CD4-positive, alpha-beta T cell treated with Interferon alpha-2 for 1 hour (primary cell): Measurements from ENCODE around the gene SLC39A12.
A peak's percentile ranks its signal among the peaks of the same experiment; 100 is the strongest.
"Not testable (repeated sequence)": the region's sequence is repeated elsewhere in the genome, so short reads cannot be mapped to it uniquely, and the experiment has no call there.

Source experiments
- DNase-seq, 2 donors: peaks; one replicate each; pipeline ENCODE4 v3.0.0-alpha.2; 2020 to 2022

The SLC39A12 gene

GRCh38 chr10:17951868-17952371 lies at the start of gene SLC39A12:
Gene SLC39A12, plus strand, starts transcription at chr10:17951918. Its CDS starts 1,359 bp downstream, at chr10:17953277.
- DNase-seq = no peak

- no peak for DNase-seq
Measured at GRCh38 chr10:17904564-17904963, 47.2 kb upstream of the SLC39A12 start.

- DNase-seq = no peak
Measured at GRCh38 chr10:17905491-17905890, 46.2 kb upstream of the SLC39A12 start.

DNA sequence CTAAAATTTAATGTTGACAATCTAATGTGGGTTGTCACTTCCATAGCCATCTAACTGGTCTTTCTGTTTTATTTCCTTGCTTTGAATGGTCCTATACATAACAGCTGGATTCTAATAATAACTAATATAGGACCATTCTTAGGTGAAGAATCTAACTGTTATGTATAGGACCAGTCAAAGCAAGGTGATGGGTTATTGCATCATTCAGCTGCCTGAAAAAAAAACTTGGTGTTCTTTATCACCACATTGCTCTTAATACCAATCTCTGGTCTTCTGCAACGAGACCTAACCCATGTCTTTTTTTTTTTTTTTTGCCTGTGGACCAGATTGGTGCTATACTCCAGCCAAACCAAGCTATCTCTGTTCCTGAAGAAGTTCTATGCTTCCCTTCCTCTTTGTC lies 45.7 kb upstream of the SLC39A12 start:
- no peak for DNase-seq

DNA sequence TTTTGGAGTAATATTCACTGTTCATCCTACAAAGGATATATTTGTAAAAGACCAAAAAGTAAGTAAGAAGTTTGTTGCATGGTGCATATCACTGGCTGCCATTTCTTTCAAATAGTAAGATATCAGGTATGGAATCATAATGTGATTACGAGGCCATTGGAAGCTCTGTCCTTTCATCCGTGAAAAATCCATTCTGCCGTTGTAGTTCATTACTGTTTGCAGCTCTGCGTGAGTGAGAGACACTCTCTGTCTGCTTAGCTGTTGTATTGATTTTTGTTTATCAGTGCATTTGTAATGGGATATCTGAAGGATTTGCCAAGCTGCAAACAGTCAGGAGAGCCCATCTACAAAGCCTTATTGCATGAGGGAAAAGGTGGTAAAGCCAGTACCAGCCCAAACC lies 44.1 kb upstream of the SLC39A12 start:
- no peak for DNase-seq

DNA sequence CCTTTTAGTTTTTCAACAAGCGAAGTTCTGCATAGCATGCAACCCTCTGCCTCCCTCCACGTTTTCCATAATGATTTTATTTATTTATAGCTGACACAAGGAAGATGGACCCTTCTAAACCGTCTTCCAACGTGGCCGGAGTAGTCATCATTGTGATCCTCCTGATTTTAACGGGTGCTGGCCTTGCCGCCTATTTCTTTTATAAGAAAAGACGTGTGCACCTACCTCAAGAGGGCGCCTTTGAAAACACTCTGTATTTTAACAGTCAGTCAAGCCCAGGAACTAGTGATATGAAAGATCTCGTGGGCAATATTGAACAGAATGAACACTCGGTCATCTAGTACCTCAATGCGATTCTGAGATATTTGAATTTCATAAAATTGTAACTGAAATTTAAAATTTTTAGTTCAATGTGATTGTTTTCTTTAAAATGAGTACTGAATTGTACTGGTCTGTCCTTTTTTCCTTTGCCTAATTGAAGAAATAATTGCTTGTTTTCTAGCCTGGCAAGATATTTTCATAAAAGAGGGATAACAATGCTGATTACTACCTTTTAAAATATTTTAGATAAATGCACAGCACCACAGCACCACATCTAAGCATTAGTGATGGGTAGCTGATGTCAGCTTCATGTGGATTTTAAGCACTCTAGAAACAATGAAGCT lies 41.5 kb upstream of the SLC39A12 start:
- DNase-seq = peak in 1 of 2 donors; percentile 9

DNA sequence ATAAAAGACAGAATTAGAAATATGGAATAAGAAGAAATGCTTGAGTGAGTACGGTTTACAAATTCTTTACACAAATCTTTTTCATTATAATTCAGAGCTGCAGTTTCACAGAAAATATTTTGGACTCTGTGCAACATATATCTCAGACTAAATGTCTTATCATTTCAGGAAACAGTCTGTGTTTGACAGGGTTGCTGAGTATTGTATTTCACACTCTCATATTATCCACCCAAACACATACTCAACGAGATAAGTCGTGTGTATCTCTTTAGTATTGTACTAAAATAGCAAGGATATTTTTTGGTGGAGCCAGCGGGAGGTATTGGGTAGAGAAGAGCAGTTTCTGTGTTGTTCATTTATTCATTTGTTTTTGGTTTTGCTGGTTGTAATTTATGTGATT lies 39.0 kb upstream of the SLC39A12 start:
- no peak for DNase-seq

- no peak for DNase-seq
Measured at GRCh38 chr10:17913604-17914003, 38.1 kb upstream of the SLC39A12 start.

DNA sequence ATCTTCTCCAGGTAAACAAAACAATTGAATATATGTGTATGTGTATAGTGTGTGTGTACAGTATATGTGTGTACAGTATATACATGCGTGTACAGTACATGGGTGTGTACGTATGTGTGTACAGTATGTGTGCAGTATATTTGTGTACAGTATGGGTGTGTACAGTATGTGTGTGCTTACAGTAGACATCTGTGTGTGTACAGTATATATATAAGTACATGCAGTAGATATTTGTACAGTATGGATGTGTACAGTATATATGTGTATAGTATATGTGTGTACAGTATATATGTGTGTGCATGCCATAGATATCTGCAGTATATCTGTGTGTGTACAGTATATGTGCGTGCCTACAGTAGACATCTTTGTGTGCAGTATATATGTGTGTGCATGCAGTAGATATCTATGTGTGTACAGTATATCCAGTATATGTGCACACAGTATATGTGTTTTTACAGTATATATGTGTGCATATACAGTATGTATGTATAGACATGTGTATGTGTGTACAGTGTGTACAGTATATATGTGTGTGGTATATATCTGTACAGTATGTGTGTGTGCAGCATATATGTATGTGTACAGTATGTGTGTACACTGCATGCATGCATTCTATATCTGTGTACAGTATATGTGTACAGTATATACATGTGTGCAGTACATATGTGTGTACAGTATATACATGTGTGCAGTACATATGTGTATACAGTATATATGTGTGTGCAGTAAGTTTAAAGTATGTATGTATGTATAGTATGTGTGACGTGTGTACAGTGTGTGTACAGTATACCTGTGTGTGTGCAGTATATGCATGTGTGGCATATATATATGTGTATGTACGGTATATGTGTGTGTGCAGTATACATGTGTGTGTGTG lies 37.3 kb upstream of the SLC39A12 start:
- no peak for DNase-seq

DNA sequence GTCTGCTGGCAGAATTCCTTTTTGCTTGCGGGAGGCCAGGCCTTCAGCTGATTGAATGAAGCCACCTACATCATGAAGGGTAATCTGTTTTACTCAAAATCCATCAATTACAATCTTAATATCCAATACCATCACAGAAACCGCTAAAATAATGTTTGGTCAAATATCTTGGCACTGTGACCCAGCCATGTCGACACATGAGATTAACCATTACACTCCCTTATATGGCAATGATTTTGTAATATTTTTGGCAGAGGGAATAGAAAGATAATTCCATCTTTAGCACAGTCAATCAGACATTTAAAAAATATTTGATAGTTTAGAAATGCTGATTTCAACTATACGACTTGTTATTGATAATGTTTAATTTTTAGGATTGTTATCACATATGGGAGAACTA lies 36.5 kb upstream of the SLC39A12 start:
- DNase-seq = no peak

DNA sequence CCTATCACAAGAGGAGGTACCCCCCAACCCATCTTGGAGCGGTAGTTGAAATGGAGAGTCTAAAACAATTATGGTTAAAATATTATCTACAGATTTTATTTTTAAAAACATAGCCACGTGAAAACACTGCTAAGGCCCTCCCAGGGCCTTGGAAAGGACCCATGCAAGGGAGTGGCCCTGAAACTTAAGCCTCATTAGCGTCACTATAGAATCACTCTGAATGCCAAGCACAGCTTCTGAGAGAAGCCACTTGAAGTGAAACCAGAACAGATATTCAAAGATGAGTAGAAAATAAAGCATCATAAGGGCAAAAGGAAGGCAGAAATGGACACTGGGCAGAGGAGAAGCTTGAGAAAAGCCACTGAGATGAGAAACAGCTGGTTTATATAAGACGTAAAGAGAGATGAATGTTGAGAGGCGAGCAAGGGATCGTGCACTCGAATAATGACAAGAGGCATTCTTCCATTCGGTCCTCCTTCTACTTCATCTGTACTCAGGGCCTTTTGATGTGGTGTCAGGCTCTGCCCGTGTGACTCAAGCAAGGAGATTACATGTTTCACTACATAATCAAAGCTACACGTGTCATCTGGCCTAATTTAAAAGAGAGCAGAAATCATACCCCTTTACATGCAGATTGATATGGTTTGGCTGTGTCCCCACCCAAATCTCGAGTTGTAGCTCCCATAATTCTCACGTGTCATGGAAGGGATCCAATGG lies 33.4 kb upstream of the SLC39A12 start:
- no peak for DNase-seq

DNA sequence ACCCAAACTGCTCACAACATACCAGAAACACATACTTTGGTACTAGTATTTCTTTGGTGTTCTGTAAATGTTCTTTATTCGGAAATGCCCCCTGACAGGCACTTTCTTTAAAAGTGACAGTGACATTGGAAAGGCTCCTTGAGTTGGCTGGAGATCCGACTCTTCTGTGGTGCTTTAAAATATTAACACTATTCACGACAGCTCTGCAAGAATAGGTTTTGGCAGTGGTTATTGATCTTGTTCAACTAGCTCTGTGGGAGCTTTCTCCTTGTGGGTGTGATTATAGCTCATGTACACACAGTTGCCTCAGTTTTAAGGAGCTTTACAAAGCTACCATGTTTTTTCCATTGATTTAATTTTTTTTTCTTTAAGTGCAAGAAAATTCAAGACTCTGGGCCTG lies 30.3 kb upstream of the SLC39A12 start:
- DNase-seq = no peak

DNA sequence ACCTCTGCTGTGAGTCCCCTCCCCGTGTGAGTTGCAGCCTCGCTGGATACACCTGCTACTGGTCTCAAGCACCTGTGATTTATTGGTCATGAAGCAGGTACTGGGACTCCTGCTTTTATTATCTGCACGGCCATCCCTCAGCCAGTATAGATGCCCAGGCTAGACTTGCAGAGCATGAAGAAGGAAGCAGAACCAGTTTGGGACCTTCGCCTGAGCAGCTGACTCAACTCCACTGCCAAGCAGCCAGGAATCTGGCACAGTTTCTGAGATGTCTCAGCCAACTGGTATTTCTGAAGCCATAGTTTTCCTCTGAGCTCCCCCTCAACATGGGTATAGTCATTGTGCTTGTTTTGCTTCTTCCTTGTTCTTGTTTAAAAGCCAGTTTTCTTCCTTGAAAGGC lies 28.0 kb upstream of the SLC39A12 start:
- DNase-seq = no peak

- no peak for DNase-seq
Measured at GRCh38 chr10:17943033-17943745, 8.5 kb upstream of the SLC39A12 start.

GRCh38 chr10:17950269-17950668 lies 1.4 kb upstream of the SLC39A12 start:
- DNase-seq = not testable (repeated sequence)

DNA sequence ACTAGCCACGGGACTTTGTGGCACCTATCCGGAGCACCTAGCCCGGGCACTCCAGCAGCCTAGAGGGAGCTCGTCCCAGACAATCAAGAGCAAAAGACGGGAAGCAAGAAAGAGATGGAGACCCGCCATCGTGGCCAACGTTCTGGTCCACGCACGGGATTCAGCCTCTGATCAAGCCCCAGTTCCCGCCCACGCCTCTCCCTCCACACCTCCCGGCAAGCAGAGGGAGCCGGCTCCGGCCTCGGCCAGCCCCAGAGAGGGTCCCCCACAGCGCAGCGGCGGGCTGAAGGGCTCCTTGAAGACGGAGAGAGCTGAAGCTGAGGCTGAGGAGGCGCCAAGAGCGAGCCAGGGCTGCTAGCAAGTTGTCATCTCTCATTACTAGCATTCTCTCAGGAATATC lies 992 bp upstream of the SLC39A12 start:
- DNase-seq = no peak

DNA sequence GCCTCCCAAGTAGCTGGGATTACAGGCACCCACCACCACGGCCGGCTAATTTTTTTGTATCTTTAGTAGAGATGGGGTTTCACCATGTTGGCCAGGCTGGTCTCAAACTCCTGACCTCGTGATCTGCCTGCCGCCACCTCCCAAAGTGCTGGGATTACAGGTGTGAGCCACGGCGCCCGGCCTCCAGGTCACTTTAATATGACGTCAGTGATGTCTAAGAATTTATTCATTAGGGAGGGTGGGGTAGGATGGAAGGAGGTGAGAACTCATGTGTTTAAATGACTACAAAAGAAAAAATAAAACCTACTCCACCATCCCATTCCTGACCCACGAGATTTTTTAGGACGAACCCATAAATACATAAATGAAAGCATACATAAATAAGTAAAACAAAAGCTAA lies 2.7 kb downstream of the SLC39A12 start:
- DNase-seq = not testable (repeated sequence)

- DNase-seq = no peak
Measured at GRCh38 chr10:17954861-17955260, 3.1 kb downstream of the SLC39A12 start.

DNA sequence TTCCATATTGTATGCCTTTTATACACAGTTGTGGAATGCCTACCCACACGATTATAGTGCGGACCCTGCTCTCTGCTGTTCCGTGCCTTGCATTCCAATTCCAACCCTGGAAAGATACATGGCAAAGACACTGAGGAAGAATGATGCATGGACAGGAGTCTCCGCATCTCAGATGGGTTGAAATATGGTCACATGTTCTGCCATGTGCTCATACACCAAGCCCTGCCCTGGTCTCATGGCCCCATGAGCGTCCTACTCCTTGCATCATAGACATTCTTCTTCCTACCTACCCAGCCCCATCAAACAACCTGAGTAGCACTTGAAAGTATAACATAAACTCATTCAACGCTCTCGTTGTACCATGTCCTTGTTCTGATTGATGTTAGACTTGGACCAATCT lies 6.3 kb downstream of the SLC39A12 start:
- DNase-seq = no peak

GRCh38 chr10:17959870-17960269 lies 8.2 kb downstream of the SLC39A12 start:
- DNase-seq = no peak

GRCh38 chr10:17961551-17962422 lies 10.1 kb downstream of the SLC39A12 start:
- no peak for DNase-seq

DNA sequence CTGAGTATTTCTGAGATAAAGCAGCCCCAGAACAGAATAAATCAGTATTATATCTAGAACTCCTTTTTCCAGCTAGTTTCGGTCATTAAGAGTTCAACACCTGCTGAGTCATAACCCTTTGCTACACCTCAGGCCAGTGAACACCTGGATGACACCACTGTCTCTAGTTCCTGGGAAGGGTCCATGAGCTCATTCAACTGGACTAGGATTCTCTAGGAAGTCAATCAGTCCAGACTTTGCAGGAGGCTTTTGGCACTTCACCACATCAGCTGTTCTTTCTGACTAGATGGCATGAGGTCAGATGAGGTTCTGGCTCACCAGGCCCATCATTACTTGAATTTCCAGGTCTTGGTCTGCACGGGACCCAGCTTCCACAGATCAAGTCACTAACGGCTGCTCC lies 11.7 kb downstream of the SLC39A12 start:
- DNase-seq = no peak
